Measurements from ENCODE around the gene TOR1A. TPM values are rescaled to one million over a fixed set of nuclear protein-coding genes. Genes with fewer than 3 reads are reported as not detected.

TOR1A gene
- total and polyA plus RNA-seq, 2 experiments from 2014 or later: 44.8 to 50.4 TPM

- H3K79me2 ChIP-seq: no peaks in the 10 kb centered on the region
- no peaks in the 10 kb centered on the region for H3K36me3 ChIP-seq (replicated peaks; ENCODE audit: insufficient read depth, low read depth)
- peak overlapping the region; percentile 83 for H3K27ac ChIP-seq
- no peak overlapping the region for H2AFZ ChIP-seq
- TF ChIP-seq CTCF (IDR thresholded peaks at IDR 0.05; ENCODE audit: poor library complexity) (no peak), EZH2phosphoT487 (IDR thresholded peaks at IDR 0.05; ENCODE audit: low read depth, severe bottlenecking, unreplicated experiment) (no peak), EZH2 (IDR thresholded peaks at IDR 0.05; ENCODE audit: borderline replicate concordance) (no peak)
- H3K4me2 ChIP-seq: no peak overlapping the region
- no peaks in the 10 kb centered on the region for H3K9me2 ChIP-seq (replicated peaks; ENCODE audit: insufficient read depth)
- peaks cover 19% of the 10 kb centered on the region for H3K4me1 ChIP-seq (ENCODE audit: insufficient read depth)
- no peak for DNase-seq (ENCODE audit: low spot score)
- H3K27me3 ChIP-seq: no peaks in the 10 kb centered on the region
- no peaks in the 10 kb centered on the region for H3K9me3 ChIP-seq (ENCODE audit: low read depth)
- H3K4me3 ChIP-seq: no peak overlapping the region
- no peaks in the 10 kb centered on the region for H4K20me1 ChIP-seq (ENCODE audit: insufficient read depth, poor library complexity, severe bottlenecking)
- WGBS (ENCODE audit: low lambda C conversion rate, missing lambda C conversion rate): 73% methylated on average over 13 of the region's 13 CpGs
Measured at GRCh38 chr9:129762985-129763926, 60.7 kb downstream of the TOR1A start.

Small RNA genes within 50 kb of the gene (microRNA-seq; reads per million reads assigned to microRNA genes)
- not detected for gene MIR6855

Small RNA genes within 50 kb of the gene (small RNA-seq; reads per million reads assigned to genes)
- gene MIR6855: not detected

Other genes with a start within 250 kb of the TOR1A start
- not detected in 2 replicates for gene C9orf50, start 203.0 kb downstream of the TOR1A start, total RNA-seq
- gene C9orf50, start 203.0 kb downstream of the TOR1A start, polyA plus RNA-seq: 0.86 TPM in 1 of 2 replicates, not detected in the other
- 20.8 and 32.5 TPM in 2 replicates for gene NTMT1, start 198.0 kb downstream of the TOR1A start, total RNA-seq
- 66.9 and 81.4 TPM in 2 replicates for gene NTMT1, start 198.0 kb downstream of the TOR1A start, polyA plus RNA-seq
- gene ASB6, start 182.0 kb downstream of the TOR1A start, total RNA-seq: 10.5 and 14.2 TPM in 2 replicates
- 10.7 and 15.5 TPM in 2 replicates for gene ASB6, start 182.0 kb downstream of the TOR1A start, polyA plus RNA-seq
- 5.7 and 9.7 TPM in 2 replicates for gene PRRX2, start 158.5 kb downstream of the TOR1A start, total RNA-seq
- gene PRRX2, start 158.5 kb downstream of the TOR1A start, polyA plus RNA-seq: 14.0 and 23.0 TPM in 2 replicates
- 17.1 and 26.4 TPM in 2 replicates for gene PTGES, start 71.1 kb downstream of the TOR1A start, total RNA-seq
- 94.9 and 103 TPM in 2 replicates for gene PTGES, start 71.1 kb downstream of the TOR1A start, polyA plus RNA-seq
- gene TOR1B, start 21.0 kb downstream of the TOR1A start, total RNA-seq: 28.1 and 34.6 TPM in 2 replicates
- 7.7 and 11.5 TPM in 2 replicates for gene TOR1B, start 21.0 kb downstream of the TOR1A start, polyA plus RNA-seq
- gene C9orf78, start 11.1 kb upstream of the TOR1A start, total RNA-seq: 43.8 and 48.3 TPM in 2 replicates
- 47.9 and 48.6 TPM in 2 replicates for gene C9orf78, start 11.1 kb upstream of the TOR1A start, polyA plus RNA-seq
- gene USP20, start 11.3 kb upstream of the TOR1A start, total RNA-seq: 10.6 and 11.2 TPM in 2 replicates
- gene USP20, start 11.3 kb upstream of the TOR1A start, polyA plus RNA-seq: 25.3 and 29.0 TPM in 2 replicates
- 16.4 and 19.5 TPM in 2 replicates for gene FNBP1, start 219.1 kb upstream of the TOR1A start, total RNA-seq
- gene FNBP1, start 219.1 kb upstream of the TOR1A start, polyA plus RNA-seq: 21.0 and 24.6 TPM in 2 replicates
- 23.5 and 25.6 TPM in 2 replicates for gene GPR107, start 229.8 kb upstream of the TOR1A start, total RNA-seq
- gene GPR107, start 229.8 kb upstream of the TOR1A start, polyA plus RNA-seq: 10.6 and 10.7 TPM in 2 replicates